Adipocyte (in vitro differentiated cells): ENCODE data around the gene ZFHX3.

ENCODE experiments used
- DNase-seq: peaks from one replicate; pipeline ENCODE4 v3.0.0-alpha.2; 2015; ENCODE audit warnings: low read depth
- H3K27me3 ChIP-seq: replicated peaks from 2 replicates; pipeline ENCODE4 v1.7.0; 2013; ENCODE audit warnings: mild to moderate bottlenecking, low read length, moderate library complexity; ENCODE audit not compliant: control insufficient read depth, insufficient read depth
- H3K36me3 ChIP-seq: 2 replicates; pipeline ENCODE4 v1.7.0; 2013; ENCODE audit warnings: low read length, mild to moderate bottlenecking, moderate library complexity; ENCODE audit not compliant: control insufficient read depth, insufficient read depth, severe bottlenecking
- H3K4me1 ChIP-seq: 2 replicates; pipeline ENCODE4 v1.7.0; 2013; ENCODE audit warnings: mild to moderate bottlenecking, low read length, moderate library complexity; ENCODE audit not compliant: control insufficient read depth, insufficient read depth
- H3K4me3 ChIP-seq: 2 replicates; pipeline ENCODE4 v1.7.0; 2013; ENCODE audit warnings: mild to moderate bottlenecking, low read length, moderate library complexity
- H3K9ac ChIP-seq: 2 replicates; pipeline ENCODE4 v1.7.0; 2013; ENCODE audit warnings: mild to moderate bottlenecking, low read length, moderate library complexity
- H3K9me3 ChIP-seq: 2 replicates; pipeline ENCODE4 v1.7.0; 2013; ENCODE audit warnings: mild to moderate bottlenecking, low read length, moderate library complexity; ENCODE audit not compliant: control insufficient read depth

Gene ZFHX3

DNA sequence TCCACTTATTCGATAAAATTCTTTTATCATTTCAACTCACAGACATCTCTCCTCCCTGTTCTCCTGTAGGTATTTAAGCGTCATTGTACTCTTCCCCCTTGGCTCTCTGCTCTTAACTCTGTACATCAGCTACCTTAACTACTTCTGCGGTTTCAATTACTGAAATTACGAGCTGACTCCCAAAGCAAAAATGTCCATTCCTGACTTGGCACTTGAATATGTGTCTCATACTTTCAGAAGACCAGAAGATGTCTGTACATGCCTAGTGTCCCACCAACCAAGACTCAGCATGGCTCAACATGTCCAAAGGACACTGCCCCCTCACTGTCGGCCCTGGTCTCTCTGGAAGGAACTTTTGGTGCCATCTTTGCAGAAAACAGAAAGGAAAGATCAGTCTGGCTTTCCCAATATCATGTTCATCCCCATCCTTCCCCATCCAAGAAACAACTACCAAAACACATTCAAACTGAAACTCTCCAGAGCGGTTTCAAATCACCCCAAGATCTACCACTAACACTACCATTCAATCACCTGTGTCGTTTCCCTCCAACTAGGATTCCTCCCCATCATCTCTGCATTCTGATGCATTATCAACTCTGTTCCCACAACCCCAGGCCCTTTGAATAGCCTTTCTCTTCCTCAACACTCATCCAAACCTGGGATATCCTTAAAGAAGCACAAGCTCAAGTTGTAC lies 74.9 kb downstream of the ZFHX3 start:
- no peak for DNase-seq
- Histone ChIP-seq H3K9ac (no peak overlapping the region), H3K9me3 (no peaks in the 10 kb centered on the region), H3K36me3 (no peaks in the 10 kb centered on the region), H3K4me3 (no peak overlapping the region), H3K4me1 (peaks cover 15% of the 10 kb centered on the region), H3K27me3 (no peaks in the 10 kb centered on the region)

DNA sequence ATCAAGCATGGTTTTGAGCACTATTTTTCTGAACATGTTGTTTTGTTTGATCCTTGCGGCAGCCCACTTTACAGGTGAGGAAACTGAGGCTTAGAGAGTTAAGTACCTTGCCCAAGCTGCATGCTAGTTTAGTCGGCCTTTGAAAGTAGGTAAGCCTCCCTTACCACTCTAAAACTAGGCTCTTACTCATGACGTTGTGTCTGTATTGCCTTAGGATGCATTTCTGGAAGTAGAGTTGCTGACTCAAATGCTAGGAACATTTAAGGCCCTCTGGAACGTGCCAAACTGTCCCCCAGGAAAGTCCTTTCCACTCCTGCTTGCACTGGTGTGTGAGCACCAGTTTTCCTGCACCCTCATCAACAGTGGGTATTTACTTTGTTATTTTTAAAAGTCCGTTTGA lies 76.6 kb downstream of the ZFHX3 start:
- Histone ChIP-seq H3K9me3 (no peaks in the 10 kb centered on the region), H3K4me3 (no peak overlapping the region), H3K9ac (no peak overlapping the region), H3K27me3 (no peaks in the 10 kb centered on the region), H3K36me3 (no peaks in the 10 kb centered on the region), H3K4me1 (peaks cover 16% of the 10 kb centered on the region)
- DNase-seq = no peak

DNA sequence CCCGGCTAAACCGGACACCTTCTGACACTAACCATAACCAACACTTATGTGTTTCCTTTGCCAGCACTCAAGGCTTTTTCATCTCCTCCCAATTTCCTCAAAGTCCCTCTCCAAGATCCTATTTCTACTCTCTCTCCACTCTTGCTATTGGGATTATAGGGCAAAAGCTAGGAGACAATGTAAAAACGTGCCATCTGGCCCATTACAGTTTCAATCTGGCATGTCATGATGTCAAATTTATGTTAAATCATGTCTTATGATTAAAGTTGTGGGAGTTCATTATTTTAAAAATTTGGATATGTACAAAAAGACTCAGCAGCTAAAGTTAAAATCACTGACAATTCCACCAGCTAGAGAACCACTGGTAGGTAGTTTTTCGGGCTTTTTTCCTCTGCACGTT lies 77.3 kb downstream of the ZFHX3 start:
- Histone ChIP-seq H3K36me3 (no peaks in the 10 kb centered on the region), H3K9me3 (no peaks in the 10 kb centered on the region), H3K4me1 (peaks cover 16% of the 10 kb centered on the region), H3K4me3 (no peak overlapping the region), H3K9ac (no peak overlapping the region), H3K27me3 (no peaks in the 10 kb centered on the region)
- DNase-seq = no peak

DNA sequence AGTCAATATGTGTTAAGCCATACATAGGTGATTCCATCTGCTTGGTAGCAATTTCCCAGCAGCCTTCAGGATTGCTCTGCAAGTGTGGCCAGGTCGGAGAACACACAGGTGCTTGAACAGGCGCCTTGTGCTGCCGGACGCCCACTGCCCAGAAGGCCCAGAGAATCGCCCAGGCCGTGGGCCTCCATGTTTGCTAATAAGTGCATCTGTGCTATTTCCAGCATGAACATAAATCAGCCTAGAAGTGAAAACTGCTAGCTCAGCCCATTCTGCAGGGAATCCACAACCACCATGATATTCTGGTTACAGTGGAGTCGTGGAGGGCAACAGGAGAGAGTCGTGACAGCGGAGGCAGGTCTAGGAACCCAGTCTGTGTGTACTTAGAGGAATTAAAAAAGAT lies 78.1 kb downstream of the ZFHX3 start:
- Histone ChIP-seq H3K9ac (no peak overlapping the region), H3K4me3 (no peak overlapping the region), H3K36me3 (no peaks in the 10 kb centered on the region), H3K9me3 (no peaks in the 10 kb centered on the region), H3K4me1 (peaks cover 16% of the 10 kb centered on the region), H3K27me3 (no peaks in the 10 kb centered on the region)
- no peak for DNase-seq

DNA sequence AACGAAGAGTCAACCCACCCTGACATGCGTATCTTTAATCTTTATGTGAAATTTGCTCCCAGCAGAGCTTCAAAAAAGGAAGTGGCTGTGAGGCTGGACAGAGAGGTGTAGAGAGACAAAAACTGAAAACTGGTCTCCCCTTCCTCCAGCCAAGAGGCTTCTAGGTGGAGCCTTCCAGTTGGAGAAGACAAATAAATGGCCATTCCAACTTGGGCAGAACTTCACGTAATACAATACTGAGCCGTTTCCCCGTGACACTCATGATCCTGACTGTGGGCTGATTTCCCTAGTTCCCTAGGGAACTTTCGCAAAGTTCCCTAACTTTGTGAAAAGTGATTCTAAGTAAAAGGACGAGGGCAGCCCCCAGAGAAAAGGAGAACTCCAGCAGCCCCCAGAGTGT lies 78.8 kb downstream of the ZFHX3 start:
- Histone ChIP-seq H3K36me3 (no peaks in the 10 kb centered on the region), H3K27me3 (no peaks in the 10 kb centered on the region), H3K9ac (no peak overlapping the region), H3K4me3 (no peak overlapping the region), H3K4me1 (peaks cover 16% of the 10 kb centered on the region), H3K9me3 (no peaks in the 10 kb centered on the region)
- DNase-seq = no peak

DNA sequence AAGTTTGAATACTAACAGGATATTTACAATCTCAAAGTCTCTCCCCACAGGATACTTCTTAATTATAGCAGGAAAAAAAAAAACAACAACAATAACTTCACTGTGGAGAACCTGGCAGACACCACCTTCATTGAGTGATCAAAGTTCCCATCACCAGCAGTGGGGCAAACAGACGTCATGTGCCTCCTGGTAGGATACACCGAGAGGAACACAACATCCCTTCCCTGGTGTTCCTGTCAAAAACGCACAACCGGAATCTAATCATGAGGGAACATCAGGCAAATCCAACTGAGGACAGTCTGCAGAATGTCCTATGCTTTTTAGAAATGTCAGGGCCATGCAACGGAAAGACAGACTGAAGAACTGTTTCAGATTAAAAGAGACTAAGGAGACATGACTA lies 80.0 kb downstream of the ZFHX3 start:
- Histone ChIP-seq H3K36me3 (no peaks in the 10 kb centered on the region), H3K4me1 (peaks cover 22% of the 10 kb centered on the region), H3K27me3 (no peaks in the 10 kb centered on the region), H3K9me3 (no peaks in the 10 kb centered on the region), H3K9ac (no peak overlapping the region), H3K4me3 (no peak overlapping the region)
- DNase-seq = no peak

DNA sequence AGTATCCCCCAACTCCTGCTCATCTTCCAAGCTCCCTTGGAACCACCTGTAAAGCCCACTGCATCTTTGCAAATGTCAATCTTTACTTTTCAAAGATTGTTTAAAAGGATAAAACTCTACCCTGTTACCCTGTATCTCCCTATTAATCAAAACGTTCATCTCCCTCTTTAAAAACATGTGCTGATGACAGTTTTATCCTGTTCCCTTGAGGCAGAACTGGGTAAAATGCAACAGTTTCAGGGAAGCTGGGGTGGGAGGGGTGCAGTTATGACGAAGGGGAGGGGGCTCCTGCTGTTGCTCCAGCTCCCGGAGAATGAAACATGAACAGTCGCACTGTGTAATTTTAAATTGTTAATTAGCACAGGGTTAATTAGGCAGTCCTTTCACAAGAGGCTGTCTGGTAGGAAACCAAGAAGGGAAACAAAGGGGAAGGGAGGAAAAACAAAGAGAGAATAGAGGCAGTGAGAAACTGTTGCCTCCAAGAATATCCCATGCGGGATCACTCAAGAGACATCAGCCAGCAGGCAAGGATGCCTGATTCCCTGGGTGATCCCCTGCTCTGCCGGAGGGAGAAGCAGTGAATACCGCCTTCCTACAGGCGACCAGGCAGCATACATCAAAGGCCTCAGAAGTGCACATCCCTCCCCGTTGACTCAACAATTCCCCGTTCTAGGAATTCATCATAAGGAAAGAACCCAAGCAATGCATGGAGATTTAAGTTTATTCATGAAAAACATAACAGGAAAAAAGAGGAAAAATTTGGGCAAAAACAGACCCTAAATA lies 84.2 kb downstream of the ZFHX3 start:
- Histone ChIP-seq H3K27me3 (no peaks in the 10 kb centered on the region), H3K4me3 (no peak overlapping the region), H3K4me1 (peaks cover 12% of the 10 kb centered on the region), H3K9me3 (no peaks in the 10 kb centered on the region), H3K9ac (no peak overlapping the region), H3K36me3 (peaks cover 8% of the 10 kb centered on the region)
- DNase-seq = peak; percentile 44

DNA sequence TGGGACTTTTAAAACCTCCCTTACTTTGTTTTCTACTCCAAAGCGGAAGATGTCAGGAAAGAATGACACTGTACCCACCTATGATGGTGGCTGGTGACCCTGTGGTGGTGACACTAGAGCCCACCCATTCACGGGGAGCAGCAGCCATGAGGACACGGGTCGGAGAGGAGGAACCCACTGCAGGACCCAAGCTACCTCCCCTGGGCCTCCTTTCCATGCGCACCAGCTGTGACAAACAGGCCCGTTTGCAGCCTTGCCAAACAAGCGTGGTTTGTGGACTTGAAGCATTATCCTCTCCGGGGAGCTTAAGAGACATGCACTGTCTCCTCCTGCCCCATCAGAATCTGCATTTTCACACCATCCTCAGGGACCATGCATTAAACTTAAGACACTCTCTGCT lies 85.6 kb downstream of the ZFHX3 start:
- H3K27me3 ChIP-seq = no peaks in the 10 kb centered on the region
- peaks cover 6% of the 10 kb centered on the region for H3K4me1 ChIP-seq
- H3K9ac ChIP-seq = no peak overlapping the region
- no peak overlapping the region for H3K4me3 ChIP-seq
- H3K36me3 ChIP-seq = peaks cover 18% of the 10 kb centered on the region
- no peaks in the 10 kb centered on the region for H3K9me3 ChIP-seq
- DNase-seq = no peak

DNA sequence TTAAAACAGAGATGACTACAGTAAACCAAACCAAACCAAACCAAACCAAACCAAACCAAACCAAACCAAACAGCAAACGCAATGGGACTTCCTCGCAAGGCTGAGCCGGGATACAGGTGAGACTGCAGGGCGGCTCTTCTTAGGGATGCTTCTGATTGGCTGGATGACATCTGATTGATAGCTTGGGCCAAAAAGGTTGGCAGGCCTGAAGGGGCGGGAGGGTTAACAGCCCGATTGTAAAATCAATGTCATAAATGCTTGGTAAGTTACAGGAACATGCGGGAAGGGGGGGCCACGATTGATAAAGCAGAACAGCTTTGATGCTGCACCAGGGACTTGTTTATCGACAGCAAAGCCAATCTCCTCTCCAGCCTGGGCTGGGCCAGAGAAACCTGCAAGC lies 86.1 kb downstream of the ZFHX3 start:
- Histone ChIP-seq H3K27me3 (no peaks in the 10 kb centered on the region), H3K4me1 (peaks cover 6% of the 10 kb centered on the region), H3K9ac (no peak overlapping the region), H3K4me3 (no peak overlapping the region), H3K9me3 (no peaks in the 10 kb centered on the region), H3K36me3 (peaks cover 23% of the 10 kb centered on the region)
- DNase-seq = no peak

DNA sequence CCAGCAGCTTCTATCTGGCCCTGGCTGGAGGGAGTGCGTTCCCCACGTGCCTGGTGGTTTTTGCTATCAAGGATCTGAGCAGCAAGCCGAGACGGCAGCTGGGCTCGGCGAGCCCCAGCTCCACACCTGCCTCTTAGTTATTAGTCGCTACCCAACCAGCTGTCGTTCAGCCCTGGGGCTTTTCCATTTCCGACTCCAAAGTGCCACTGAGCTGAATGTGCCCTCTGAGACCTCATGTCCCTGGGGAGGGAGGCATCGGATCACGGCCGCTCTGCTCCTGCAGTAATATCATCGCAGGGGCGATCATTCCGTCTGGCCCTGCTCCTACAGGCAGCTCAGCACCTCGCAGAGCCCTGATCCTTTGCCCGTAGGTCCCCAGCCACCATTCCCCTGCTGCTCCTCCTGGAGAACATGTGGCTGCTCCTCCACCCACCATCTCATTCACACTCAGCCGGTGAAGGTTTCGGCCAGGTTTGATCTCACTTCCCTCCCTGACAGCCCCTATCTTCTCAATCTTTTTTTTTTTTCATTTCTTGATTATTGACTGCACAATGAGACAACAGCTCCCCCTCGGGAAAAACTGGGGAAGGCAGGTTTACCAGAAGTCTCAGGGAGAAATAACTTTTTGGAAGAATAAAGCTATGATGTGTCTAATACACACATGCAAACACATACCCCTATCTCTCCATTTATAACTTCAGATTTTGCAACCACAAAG lies 86.7 kb downstream of the ZFHX3 start:
- Histone ChIP-seq H3K4me1 (peaks cover 6% of the 10 kb centered on the region), H3K36me3 (peaks cover 28% of the 10 kb centered on the region), H3K4me3 (no peak overlapping the region), H3K9ac (no peak overlapping the region), H3K9me3 (no peaks in the 10 kb centered on the region), H3K27me3 (no peaks in the 10 kb centered on the region)
- peak; percentile 28 for DNase-seq

DNA sequence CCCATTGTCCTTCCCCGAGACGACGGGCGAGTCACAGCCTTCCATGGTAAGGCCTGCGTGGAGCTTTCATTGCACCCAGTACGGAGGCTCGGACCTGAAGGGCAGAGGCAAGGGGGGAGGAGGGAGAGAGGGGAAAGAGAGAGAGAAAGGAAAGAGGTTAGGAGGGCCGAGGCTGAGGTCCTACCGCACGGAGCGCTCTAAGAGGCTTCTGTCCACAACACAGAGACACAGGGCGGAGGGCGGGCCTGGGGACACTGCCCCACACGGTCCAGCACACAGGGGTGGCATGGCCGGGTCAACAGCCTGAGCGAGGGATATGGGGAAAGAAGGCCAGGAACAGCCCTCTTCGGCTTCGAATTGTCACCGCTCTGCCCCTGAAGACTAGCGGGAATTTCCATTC lies 87.8 kb downstream of the ZFHX3 start:
- peaks cover 6% of the 10 kb centered on the region for H3K4me1 ChIP-seq
- H3K36me3 ChIP-seq = peaks cover 29% of the 10 kb centered on the region
- H3K4me3 ChIP-seq = no peak overlapping the region
- no peaks in the 10 kb centered on the region for H3K9me3 ChIP-seq
- no peaks in the 10 kb centered on the region for H3K27me3 ChIP-seq
- no peak overlapping the region for H3K9ac ChIP-seq
- no peak for DNase-seq
